Lower lobe of right lung (tissue), 2 donors: ENCODE results near the gene ZW10. TPM values are rescaled to one million over a fixed set of nuclear protein-coding genes. Genes with fewer than 3 reads are reported as not detected.
A peak's percentile ranks its signal among the peaks of the same experiment; 100 is the strongest.

Experiments
- ATAC-seq, 2 donors: fragments of 200-7000 bp; cut with Tn5 transposase; one replicate each; pipeline ENCODE4 v1.9.1; 2020 to 2022; ENCODE audit warnings: mild to moderate bottlenecking in 2 of 2, moderate library complexity in 2 of 2
- DNase-seq: peaks from one replicate; pipeline ENCODE4 v3.0.0-alpha.2; 2020
- H3K27ac ChIP-seq: fragments of 200-600 bp; one replicate; pipeline ENCODE4 v1.8.0; 2022
- H3K27me3 ChIP-seq: fragments of 200-600 bp; one replicate; pipeline ENCODE4 v1.8.0; 2022; ENCODE audit warnings: low read depth
- H3K36me3 ChIP-seq: fragments of 200-600 bp; one replicate; pipeline ENCODE4 v1.8.0; 2022; ENCODE audit warnings: mild to moderate bottlenecking
- H3K4me1 ChIP-seq: fragments of 200-600 bp; one replicate; pipeline ENCODE4 v1.8.0; 2022
- H3K4me3 ChIP-seq: fragments of 200-600 bp; one replicate; pipeline ENCODE4 v1.8.0; 2022; ENCODE audit warnings: mild to moderate bottlenecking
- H3K9me3 ChIP-seq: fragments of 200-600 bp; one replicate; pipeline ENCODE4 v1.8.0; 2022
- CTCF ChIP-seq: fragments of 200-600 bp; IDR thresholded peaks from one replicate; pipeline ENCODE4 v1.8.0; 2022; ENCODE audit warnings: antibody characterized with exemption, mild to moderate bottlenecking
- intact Hi-C: fragments of 100-400 bp; cut with DNase I; formaldehyde crosslinking; loops from one replicate; pipeline ENCODE4 v1.11.0; 2022
- total RNA-seq: library from RNA; stranded (reverse); fragmentation: NEBNext Ultra II Directional; extraction: Animal tissue kit (Norgen Biotek cat#: 25700); gene quantifications from one replicate; pipeline ENCODE4 v1.2.1, GENCODE V29; 2021
- donor health status: DM: no; HTN: yes; CAD: no; lungs with severe emphysema.

ZW10 gene
- total RNA-seq, 1 donor from 2014 or later, result 11.6 TPM

GRCh38 chr11:113729456-113729855, 44.0 kb downstream of the ZW10 start:
- intact Hi-C loops, result no loop called here
- no peak for TF ChIP-seq CTCF

GRCh38 chr11:113728814-113729213, 44.7 kb downstream of the ZW10 start:
- DNase-seq, result no peak
- no peak for TF ChIP-seq CTCF
- intact Hi-C loops, result no loop called here

More at GRCh38 chr11:113729456-113729855, 44.0 kb downstream of the ZW10 start:
- Histone ChIP-seq H3K27ac (no peak overlapping the region), H3K9me3 (no peaks in the 10 kb centered on the region), H3K36me3 (peaks cover 30% of the 10 kb centered on the region), H3K4me3 (no peak overlapping the region), H3K27me3 (no peaks in the 10 kb centered on the region), H3K4me1 (no peaks in the 10 kb centered on the region)
- DNase-seq (no peak), ATAC-seq (no peak)

GRCh38 chr11:113725913-113726312, 47.6 kb downstream of the ZW10 start:
- intact Hi-C loops, result no loop called here

More at GRCh38 chr11:113728814-113729213, 44.7 kb downstream of the ZW10 start:
- Histone ChIP-seq H3K27me3 (no peaks in the 10 kb centered on the region), H3K27ac (no peak overlapping the region), H3K4me3 (no peak overlapping the region), H3K4me1 (no peaks in the 10 kb centered on the region), H3K36me3 (peaks cover 23% of the 10 kb centered on the region), H3K9me3 (no peaks in the 10 kb centered on the region)
- ATAC-seq, result peak; percentile 63 to 64

GRCh38 chr11:113725407-113725806, 48.1 kb downstream of the ZW10 start:
- DNase-seq, result no peak
- H3K9me3 ChIP-seq, result no peaks in the 10 kb centered on the region
- TF ChIP-seq CTCF, result no peak
- H3K27ac ChIP-seq, result no peak overlapping the region
- H3K36me3 ChIP-seq, result no peaks in the 10 kb centered on the region
- no peak overlapping the region for H3K4me3 ChIP-seq
- H3K4me1 ChIP-seq, result no peaks in the 10 kb centered on the region
- H3K27me3 ChIP-seq, result no peaks in the 10 kb centered on the region
- no peak for ATAC-seq
- intact Hi-C loops, result no loop called here

More at GRCh38 chr11:113725913-113726312, 47.6 kb downstream of the ZW10 start:
- no peak for TF ChIP-seq CTCF
- Histone ChIP-seq H3K36me3 (no peaks in the 10 kb centered on the region), H3K4me3 (no peak overlapping the region), H3K27me3 (no peaks in the 10 kb centered on the region), H3K4me1 (no peaks in the 10 kb centered on the region), H3K9me3 (no peaks in the 10 kb centered on the region), H3K27ac (no peak overlapping the region)
- ATAC-seq, result no peak
- no peak for DNase-seq

- intact Hi-C loops, result no loop called here
- H3K27me3 ChIP-seq, result no peaks in the 10 kb centered on the region
- ATAC-seq, result no peak
- no peaks in the 10 kb centered on the region for H3K9me3 ChIP-seq
- no peak overlapping the region for H3K27ac ChIP-seq
- H3K36me3 ChIP-seq, result no peaks in the 10 kb centered on the region
- no peak for TF ChIP-seq CTCF
- H3K4me3 ChIP-seq, result no peak overlapping the region
- DNase-seq, result no peak
- H3K4me1 ChIP-seq, result no peaks in the 10 kb centered on the region
Measured at GRCh38 chr11:113724778-113725177, 48.7 kb downstream of the ZW10 start.

- Histone ChIP-seq H3K27me3 (no peaks in the 10 kb centered on the region), H3K4me1 (no peaks in the 10 kb centered on the region), H3K27ac (no peak overlapping the region), H3K4me3 (no peak overlapping the region), H3K36me3 (no peaks in the 10 kb centered on the region), H3K9me3 (no peaks in the 10 kb centered on the region)
- TF ChIP-seq CTCF, result no peak
- DNase-seq (no peak), ATAC-seq (no peak)
- intact Hi-C loops, result no loop called here
Measured at GRCh38 chr11:113723787-113724186, 49.7 kb downstream of the ZW10 start.
